Measurements from ENCODE around the gene MAGEA9B.

DNA sequence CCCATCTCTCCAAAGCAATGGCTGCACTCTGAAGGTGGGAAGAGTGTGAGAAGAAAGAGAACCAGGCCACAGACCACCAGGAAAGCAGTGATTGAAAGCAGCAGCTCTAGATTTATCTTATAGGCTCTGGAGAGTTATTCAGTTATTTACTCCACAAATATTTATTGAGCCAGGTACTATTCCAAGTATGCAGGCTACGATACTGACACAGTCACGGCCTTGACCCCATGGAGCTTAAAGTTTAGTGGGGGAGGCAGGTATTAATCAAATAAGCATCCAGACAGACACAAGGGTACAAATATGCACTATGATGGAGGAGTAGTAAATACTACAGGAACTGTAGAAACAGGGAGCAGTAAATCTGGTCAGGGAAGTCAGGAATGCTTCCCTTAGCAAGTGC lies 41.5 kb upstream of the MAGEA9B start:
- TF ChIP-seq CTCF (conservative IDR thresholded peaks at IDR 0.05; ENCODE audit: low read length): no peak
- TF ChIP-seq EZH2phosphoT487 (IDR thresholded peaks at IDR 0.05; ENCODE audit: borderline replicate concordance): no peak

All from Loucy (cell line).